IMR-90 (cell line): ENCODE results near the gene TXNRD1.

Experiments used
- RAD21 ChIP-seq: IDR thresholded peaks from 2 replicates; pipeline ENCODE4 v1.6.1; 2012; ENCODE audit warnings: low read length, improper control_type of control experiment
- TF ChIP-seq, protein P1 (sequence below): conservative IDR thresholded peaks from 2 replicates; pipeline ENCODE4 v1.5.1; 2012; ENCODE audit warnings: mild to moderate bottlenecking, low read depth, low read length, improper control_type of control experiment
- TF ChIP-seq, protein P2 (sequence below): fragments of 150-350 bp; IDR thresholded peaks from 2 replicates; pipeline ENCODE4 v1.6.1; 2017; ENCODE audit warnings: mild to moderate bottlenecking, antibody characterized with exemption, low read length, low read depth

DNA sequence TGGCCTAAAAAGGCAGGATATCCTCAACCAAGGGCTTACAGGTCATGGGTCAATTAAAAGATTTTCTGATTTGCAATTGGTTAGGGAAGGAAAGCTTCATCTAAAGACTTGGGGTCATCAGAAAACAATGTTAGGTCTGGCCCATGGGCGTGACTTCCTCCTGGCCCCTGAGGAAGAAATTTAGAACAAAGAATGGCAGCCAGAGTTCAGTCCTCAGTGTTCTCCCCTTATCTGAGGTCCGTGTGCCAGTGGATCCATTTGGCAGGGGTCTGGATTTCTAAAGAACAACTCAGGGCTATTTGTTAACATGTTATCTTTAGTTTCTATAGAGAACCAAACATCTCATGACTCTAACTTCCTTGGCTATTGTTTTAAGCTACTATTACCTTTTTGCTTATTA is 49.8 kb upstream of the TXNRD1 start:
- TF ChIP-seq, protein P1, sequence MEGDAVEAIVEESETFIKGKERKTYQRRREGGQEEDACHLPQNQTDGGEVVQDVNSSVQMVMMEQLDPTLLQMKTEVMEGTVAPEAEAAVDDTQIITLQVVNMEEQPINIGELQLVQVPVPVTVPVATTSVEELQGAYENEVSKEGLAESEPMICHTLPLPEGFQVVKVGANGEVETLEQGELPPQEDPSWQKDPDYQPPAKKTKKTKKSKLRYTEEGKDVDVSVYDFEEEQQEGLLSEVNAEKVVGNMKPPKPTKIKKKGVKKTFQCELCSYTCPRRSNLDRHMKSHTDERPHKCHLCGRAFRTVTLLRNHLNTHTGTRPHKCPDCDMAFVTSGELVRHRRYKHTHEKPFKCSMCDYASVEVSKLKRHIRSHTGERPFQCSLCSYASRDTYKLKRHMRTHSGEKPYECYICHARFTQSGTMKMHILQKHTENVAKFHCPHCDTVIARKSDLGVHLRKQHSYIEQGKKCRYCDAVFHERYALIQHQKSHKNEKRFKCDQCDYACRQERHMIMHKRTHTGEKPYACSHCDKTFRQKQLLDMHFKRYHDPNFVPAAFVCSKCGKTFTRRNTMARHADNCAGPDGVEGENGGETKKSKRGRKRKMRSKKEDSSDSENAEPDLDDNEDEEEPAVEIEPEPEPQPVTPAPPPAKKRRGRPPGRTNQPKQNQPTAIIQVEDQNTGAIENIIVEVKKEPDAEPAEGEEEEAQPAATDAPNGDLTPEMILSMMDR, result no peak
- no peak for TF ChIP-seq RAD21
- TF ChIP-seq, protein P2, sequence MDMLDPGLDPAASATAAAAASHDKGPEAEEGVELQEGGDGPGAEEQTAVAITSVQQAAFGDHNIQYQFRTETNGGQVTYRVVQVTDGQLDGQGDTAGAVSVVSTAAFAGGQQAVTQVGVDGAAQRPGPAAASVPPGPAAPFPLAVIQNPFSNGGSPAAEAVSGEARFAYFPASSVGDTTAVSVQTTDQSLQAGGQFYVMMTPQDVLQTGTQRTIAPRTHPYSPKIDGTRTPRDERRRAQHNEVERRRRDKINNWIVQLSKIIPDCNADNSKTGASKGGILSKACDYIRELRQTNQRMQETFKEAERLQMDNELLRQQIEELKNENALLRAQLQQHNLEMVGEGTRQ, result no peak
